Right renal cortex interstitium (tissue), 3 donors: Measurements from ENCODE around the gene SYNM. TPM values are rescaled to one million over a fixed set of nuclear protein-coding genes. Genes with fewer than 3 reads are reported as not detected.
"Not testable (repeated sequence)": the region's sequence is repeated elsewhere in the genome, so short reads cannot be mapped to it uniquely, and the experiment has no call there.

Experiments
- DNase-seq, 3 donors: peaks; one replicate each; pipeline ENCODE4 v3.0.0-alpha.2; 2013; ENCODE audit warnings: low read depth in 3 of 3, low spot score in 2 of 3
- polyA plus RNA-seq, 3 donors: library from polyadenylated mRNA; unstranded; fragments of 120-200 nt; gene quantifications; one replicate each; pipeline ENCODE4 v1.2.1, GENCODE V29; 2013; ENCODE audit not compliant: insufficient read length in 3 of 3

SYNM gene
- polyA plus RNA-seq, 3 donors: 1.6 to 2.0 (median 1.9) TPM

- no peak for DNase-seq
Measured at GRCh38 chr15:99102332-99103235, 2.3 kb upstream of the SYNM start.

GRCh38 chr15:99103279-99103678 is 1.6 kb upstream of the SYNM start:
- no peak for DNase-seq

GRCh38 chr15:99105514-99106341 is 848 bp downstream of the SYNM start:
- DNase-seq: no peak

- DNase-seq: no peak
Measured at GRCh38 chr15:99106417-99107220, 1.7 kb downstream of the SYNM start.

- no peak for DNase-seq
Measured at GRCh38 chr15:99108993-99109392, 4.1 kb downstream of the SYNM start.

- DNase-seq: no peak
Measured at GRCh38 chr15:99109555-99110021, 4.7 kb downstream of the SYNM start.

GRCh38 chr15:99110093-99110492 is 5.2 kb downstream of the SYNM start:
- no peak for DNase-seq

GRCh38 chr15:99110581-99111320 is 5.9 kb downstream of the SYNM start:
- DNase-seq: no peak

GRCh38 chr15:99111641-99112040 is 6.8 kb downstream of the SYNM start:
- DNase-seq: not testable (repeated sequence)

- no peak for DNase-seq
Measured at GRCh38 chr15:99113547-99114271, 8.8 kb downstream of the SYNM start.

GRCh38 chr15:99114511-99115299 is 9.8 kb downstream of the SYNM start:
- no peak for DNase-seq

- DNase-seq: no peak
Measured at GRCh38 chr15:99115300-99116215, 10.7 kb downstream of the SYNM start.

- DNase-seq: no peak
Measured at GRCh38 chr15:99117111-99117510, 12.2 kb downstream of the SYNM start.

- DNase-seq: no peak
Measured at GRCh38 chr15:99117563-99118257, 12.8 kb downstream of the SYNM start.

- no peak for DNase-seq
Measured at GRCh38 chr15:99118258-99118632, 13.4 kb downstream of the SYNM start.

GRCh38 chr15:99118801-99119546 is 14.1 kb downstream of the SYNM start:
- no peak for DNase-seq
